GM19438 (cell line): ENCODE results near the gene SLC23A3.

Source experiments
- ATAC-seq: cut with Tn5 transposase; IDR thresholded peaks from one replicate; pipeline ENCODE4 v1.9.1; 2021; ENCODE audit warnings: low read depth; ENCODE audit not compliant: unreplicated experiment

The SLC23A3 gene

GRCh38 chr2:219116776-219117646 lies 52.8 kb downstream of the SLC23A3 start:
- ATAC-seq: no peak

- ATAC-seq: no peak
Measured at GRCh38 chr2:219112651-219113338, 57.0 kb downstream of the SLC23A3 start.

GRCh38 chr2:219112062-219112406 lies 57.8 kb downstream of the SLC23A3 start:
- no peak for ATAC-seq
